CD14-positive monocyte (primary cell): ENCODE data around the gene GCK. TPM values are rescaled to one million over a fixed set of nuclear protein-coding genes. Genes with fewer than 3 reads are reported as not detected.

Experiments used
- DNase-seq, 3 donors: peaks; one replicate each; pipeline ENCODE4 v3.0.0-alpha.2; 2011 to 2022
- H2AFZ ChIP-seq: 2 replicates; pipeline ENCODE4 v1.6.0; 2012; ENCODE audit warnings: mild to moderate bottlenecking, low read depth, low read length, inconsistent platforms; ENCODE audit not compliant: insufficient read depth, poor library complexity, severe bottlenecking
- H3K27ac ChIP-seq, 2 donors: 1 replicate in 1 of 2; 2 replicates in 1 of 2; pipeline ENCODE4 v1.5.1; 2012 to 2013; ENCODE audit warnings: low read length in 2 of 2, control low read depth in 1 of 2, inconsistent platforms in 1 of 2, low read depth in 1 of 2, mild to moderate bottlenecking in 1 of 2
- H3K27me3 ChIP-seq, 2 donors: one replicate each; pipeline versions ENCODE4 v1.6.0 to v1.6.1; 2011 to 2013; ENCODE audit warnings: low read length in 2 of 2; ENCODE audit not compliant: control insufficient read depth in 2 of 2, insufficient read depth in 2 of 2
- H3K36me3 ChIP-seq, 2 donors: replicated peaks in 1 of 2; 1 replicate in 1 of 2; 2 replicates in 1 of 2; pipeline versions ENCODE4 v1.5.1 to v1.6.1; 2012 to 2013; ENCODE audit warnings: low read length in 2 of 2, control low read depth in 1 of 2, inconsistent platforms in 1 of 2, mild to moderate bottlenecking in 1 of 2; ENCODE audit not compliant: insufficient read depth in 2 of 2, control insufficient read depth in 1 of 2
- H3K4me1 ChIP-seq, 2 donors: 1 replicate in 1 of 2; 2 replicates in 1 of 2; pipeline versions ENCODE4 v1.5.1 to v1.6.1; 2012 to 2013; ENCODE audit warnings: low read length in 2 of 2, control low read depth in 1 of 2, inconsistent platforms in 1 of 2, mild to moderate bottlenecking in 1 of 2, moderate library complexity in 1 of 2; ENCODE audit not compliant: insufficient read depth in 2 of 2, control insufficient read depth in 1 of 2
- H3K4me2 ChIP-seq: replicated peaks from 2 replicates; pipeline ENCODE3; 2012; ENCODE audit warnings: low read length, moderate library complexity, mild to moderate bottlenecking; ENCODE audit not compliant: poor library complexity, severe bottlenecking; ENCODE audit errors: extremely low read depth
- H3K4me3 ChIP-seq, 3 experiments: fragments of 200-600 bp in 1 of 3; sonication (generic) in 1 of 3; replicated peaks in 1 of 3; 1 replicate in 2 of 3; 2 replicates in 1 of 3; pipeline ENCODE4 v1.5.1; 2011 to 2013; ENCODE audit warnings: low read length in 3 of 3, mild to moderate bottlenecking in 3 of 3, control low read depth in 2 of 3, low read depth in 2 of 3, inconsistent platforms in 1 of 3, moderate library complexity in 1 of 3
- H3K79me2 ChIP-seq: 2 replicates; pipeline ENCODE4 v1.6.0; 2012; ENCODE audit warnings: mild to moderate bottlenecking, control low read depth, inconsistent platforms, low read length, moderate library complexity; ENCODE audit not compliant: insufficient read depth
- H3K9ac ChIP-seq: 2 replicates; pipeline ENCODE4 v1.6.0; 2017; ENCODE audit warnings: low read length, mild to moderate bottlenecking; ENCODE audit not compliant: insufficient read depth, poor library complexity, severe bottlenecking
- H3K9me3 ChIP-seq, 2 donors: replicated peaks in 1 of 2; 1 replicate in 1 of 2; 2 replicates in 1 of 2; pipeline versions ENCODE4 v1.5.1 to v1.6.1; 2012 to 2013; ENCODE audit warnings: low read length in 2 of 2, control low read depth in 1 of 2; ENCODE audit not compliant: control insufficient read depth in 1 of 2, insufficient read depth in 1 of 2
- H4K20me1 ChIP-seq: 2 replicates; pipeline ENCODE4 v1.6.0; 2012; ENCODE audit warnings: mild to moderate bottlenecking, low read length, control low read depth, moderate library complexity; ENCODE audit not compliant: insufficient read depth
- H3K27ac Mint-ChIP-seq, 7 donors: one replicate each; pipeline ENCODE4 v1.8.0; 2020; ENCODE audit warnings: mild to moderate bottlenecking in 7 of 7, mixed read lengths in 7 of 7, moderate library complexity in 6 of 7, inconsistent platforms in 2 of 7
- H3K27me3 Mint-ChIP-seq, 3 donors: one replicate each; pipeline ENCODE4 v1.8.0; 2021 to 2022; ENCODE audit warnings: low read depth in 3 of 3, mild to moderate bottlenecking in 3 of 3, mixed read lengths in 3 of 3, moderate library complexity in 3 of 3, inconsistent platforms in 1 of 3
- H3K36me3 Mint-ChIP-seq, 2 donors: one replicate each; pipeline ENCODE4 v1.8.0; 2020; ENCODE audit warnings: mixed read lengths in 2 of 2, inconsistent platforms in 1 of 2, mild to moderate bottlenecking in 1 of 2
- H3K4me1 Mint-ChIP-seq: one replicate; pipeline ENCODE4 v1.8.0; 2020; ENCODE audit warnings: mild to moderate bottlenecking, mixed read lengths
- H3K4me3 Mint-ChIP-seq, 2 donors: one replicate each; pipeline ENCODE4 v1.8.0; 2020; ENCODE audit warnings: mild to moderate bottlenecking in 2 of 2, mixed read lengths in 2 of 2, moderate library complexity in 1 of 2
- H3K9me3 Mint-ChIP-seq, 7 donors: one replicate each; pipeline ENCODE4 v1.8.0; 2020 to 2022; ENCODE audit warnings: mixed read lengths in 7 of 7, mild to moderate bottlenecking in 6 of 7, moderate library complexity in 6 of 7, inconsistent platforms in 2 of 7
- CTCF ChIP-seq: fragments of 200-600 bp; IDR thresholded peaks from one replicate; pipeline ENCODE4 v1.8.0; 2022; ENCODE audit warnings: antibody characterized with exemption, mild to moderate bottlenecking
- WGBS: methylation state at CpG from one replicate; pipeline ENCODE4 v1.1.5; 2013; ENCODE audit warnings: missing lambda C conversion rate; ENCODE audit not compliant: insufficient coverage; 5-methylcytosine and 5-hydroxymethylcytosine counted together
- intact Hi-C, 2 donors: fragments of 100-400 bp; cut with micrococcal nuclease; formaldehyde crosslinking; loops; one replicate each; pipeline versions ENCODE4 v1.15.0 to v1.15.1; 2023
- polyA plus RNA-seq, 3 donors: library from polyadenylated mRNA; depleted of rRNA in 1 of 3; unstranded in 2 of 3; stranded (reverse) in 1 of 3; fragments of 300-500 nt in 2 of 3; fragments of >200 nt in 1 of 3; fragmentation: Illumina TruSeq in 2 of 3; gene quantifications; 1 replicate in 2 of 3; 2 replicates in 1 of 3; pipeline ENCODE4 v1.2.3, GENCODE V29; 2012 to 2021

GCK gene
- polyA plus RNA-seq, 3 donors, result not detected

GRCh38 chr7:44116087-44116788 is 73.0 kb downstream of the GCK start:
- Mint-ChIP-seq H3K27me3 (no peaks in the 10 kb centered on the region), H3K4me1 (peaks cover 2% of the 10 kb centered on the region), H3K36me3 (peaks cover 34 to 53% of the 10 kb centered on the region in 2 donors), H3K27ac (no peak overlapping the region), H3K4me3 (no peak overlapping the region), H3K9me3 (peaks cover 0 to 8% (median 3%) of the 10 kb centered on the region in 7 donors)
- DNase-seq, result no peak
- no peak overlapping the region for H3K4me3 ChIP-seq
- peaks cover 16 to 22% of the 10 kb centered on the region in 2 donors for H3K36me3 ChIP-seq
- H3K4me2 ChIP-seq, result no peak overlapping the region
- no peak overlapping the region for H3K27ac ChIP-seq
- intact Hi-C loops, result no loop called here
- H3K4me1 ChIP-seq, result no peaks in the 10 kb centered on the region
- H2AFZ ChIP-seq, result no peak overlapping the region
- no peaks in the 10 kb centered on the region for H3K27me3 ChIP-seq
- WGBS, result 98% methylated on average over 7 of the region's 17 CpGs
- H3K79me2 ChIP-seq, result no peaks in the 10 kb centered on the region
- no peak for TF ChIP-seq CTCF
- no peaks in the 10 kb centered on the region for H4K20me1 ChIP-seq
- H3K9ac ChIP-seq, result no peak overlapping the region
- no peaks in the 10 kb centered on the region for H3K9me3 ChIP-seq

- WGBS, result over 99% methylated on average over 10 of the region's 12 CpGs
- no peak for DNase-seq
- H3K27ac ChIP-seq, result no peak overlapping the region
- TF ChIP-seq CTCF, result no peak
- H3K4me2 ChIP-seq, result no peak overlapping the region
- H4K20me1 ChIP-seq, result no peaks in the 10 kb centered on the region
- H3K27ac Mint-ChIP-seq, result peak overlapping the region in 2 of 7 donors; percentile 28 to 60
- H3K36me3 ChIP-seq, result peaks cover 16 to 19% of the 10 kb centered on the region in 2 donors
- no peak overlapping the region for H3K4me3 ChIP-seq
- no peak overlapping the region for H3K4me3 Mint-ChIP-seq
- no peaks in the 10 kb centered on the region for H3K79me2 ChIP-seq
- peaks cover 23 to 47% of the 10 kb centered on the region in 2 donors for H3K36me3 Mint-ChIP-seq
- no peaks in the 10 kb centered on the region for H3K27me3 ChIP-seq
- peaks cover under 1% of the 10 kb centered on the region for H3K4me1 Mint-ChIP-seq
- H3K9ac ChIP-seq, result no peak overlapping the region
- no peaks in the 10 kb centered on the region for H3K4me1 ChIP-seq
- H3K9me3 Mint-ChIP-seq, result peaks cover 0 to 8% (median 3%) of the 10 kb centered on the region in 7 donors
- H3K27me3 Mint-ChIP-seq, result no peaks in the 10 kb centered on the region
- intact Hi-C loops, result no loop called here
- H2AFZ ChIP-seq, result no peak overlapping the region
- H3K9me3 ChIP-seq, result no peaks in the 10 kb centered on the region
Measured at GRCh38 chr7:44114586-44115310, 74.5 kb downstream of the GCK start.
